ENCODE data around the gene PRR14L.
"Not testable (repeated sequence)": the region's sequence is repeated elsewhere in the genome, so short reads cannot be mapped to it uniquely, and the experiment has no call there.

Gene PRR14L

DNA sequence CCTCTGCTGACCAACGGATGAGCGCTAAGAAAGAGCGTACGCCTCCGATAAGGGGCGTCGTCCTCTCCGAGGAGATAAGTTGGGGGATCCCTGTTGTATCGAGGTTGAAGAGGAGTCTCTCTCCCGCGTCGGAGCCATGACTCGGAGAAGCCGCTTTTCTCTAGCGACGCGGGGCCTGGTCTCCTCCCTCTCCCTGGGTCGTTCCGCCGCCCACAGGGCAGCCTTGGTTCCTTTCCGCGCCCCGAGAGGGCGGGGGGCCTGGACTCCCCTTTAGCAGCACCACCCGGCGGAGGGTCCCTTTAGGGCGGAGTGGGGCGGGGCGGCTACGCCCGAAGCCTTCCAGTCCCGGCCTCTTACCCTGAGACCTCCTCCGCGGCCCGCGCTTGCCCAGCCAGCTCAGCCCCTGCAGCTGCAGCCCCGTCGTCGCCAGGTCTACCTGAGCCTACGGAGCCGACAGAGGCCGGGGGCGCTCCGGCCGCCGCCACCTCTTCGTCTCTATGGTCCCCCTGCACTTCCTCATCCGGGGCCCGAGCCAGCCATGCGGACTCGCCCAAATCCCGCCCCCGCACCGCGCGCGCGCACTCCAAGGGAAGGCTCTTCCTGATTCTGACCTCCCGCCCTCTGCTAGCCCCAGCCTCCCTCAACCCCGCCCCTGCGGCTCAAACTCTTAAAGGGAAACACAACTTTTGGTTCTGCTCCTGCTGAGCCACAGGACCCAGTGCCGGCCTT, at the start of gene PRR14L:
TSS of gene PRR14L (minus strand) at position 497 of the 729 bp plus-strand sequence. CDS start 11,272 bp downstream, outside the sequence.
- no peaks in the 10 kb centered on the region for H3K36me3 Mint-ChIP-seq
- peak within 1 kb of the TSS; percentile 69 for H3K27ac Mint-ChIP-seq
- peaks cover 37% of the 10 kb centered on the region for H3K4me1 Mint-ChIP-seq
- peak within 1 kb of the TSS; percentile 83 for H3K4me3 Mint-ChIP-seq
- ATAC-seq (ENCODE audit: low read depth) (peak; percentile 76), DNase-seq (ENCODE audit: low spot score in 2 of 2) (peak; percentile 100)
- H3K27me3 Mint-ChIP-seq, result no peaks in the 10 kb centered on the region
- H3K9me3 Mint-ChIP-seq, result no peaks in the 10 kb centered on the region

DNA sequence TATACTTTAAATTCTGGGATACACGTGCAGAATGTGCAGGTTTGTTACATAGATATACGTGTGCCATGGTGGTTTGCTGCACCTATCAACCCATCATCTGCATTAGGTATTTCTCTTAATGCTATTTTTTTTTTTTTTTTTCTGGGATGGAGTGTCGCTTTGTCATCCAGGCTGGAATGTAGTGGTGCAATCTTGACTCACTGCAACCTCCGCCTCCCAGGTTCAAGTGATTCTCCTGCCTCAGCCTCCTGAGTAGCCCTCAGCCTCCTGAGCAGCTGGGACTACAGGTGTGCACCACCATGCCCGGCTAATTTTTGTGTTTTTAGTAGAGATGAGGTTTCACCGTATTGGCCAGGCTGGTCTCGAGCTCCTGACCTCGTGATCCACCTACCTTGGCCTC, 49.4 kb upstream of the PRR14L start:
- not testable (repeated sequence) for H3K27me3 Mint-ChIP-seq; H3K9me3 Mint-ChIP-seq; ATAC-seq (ENCODE audit: low read depth); H3K4me1 Mint-ChIP-seq; H3K27ac Mint-ChIP-seq; DNase-seq (ENCODE audit: low spot score in 2 of 2); H3K4me3 Mint-ChIP-seq
- peaks cover 29% of the 10 kb centered on the region for H3K36me3 Mint-ChIP-seq

DNA sequence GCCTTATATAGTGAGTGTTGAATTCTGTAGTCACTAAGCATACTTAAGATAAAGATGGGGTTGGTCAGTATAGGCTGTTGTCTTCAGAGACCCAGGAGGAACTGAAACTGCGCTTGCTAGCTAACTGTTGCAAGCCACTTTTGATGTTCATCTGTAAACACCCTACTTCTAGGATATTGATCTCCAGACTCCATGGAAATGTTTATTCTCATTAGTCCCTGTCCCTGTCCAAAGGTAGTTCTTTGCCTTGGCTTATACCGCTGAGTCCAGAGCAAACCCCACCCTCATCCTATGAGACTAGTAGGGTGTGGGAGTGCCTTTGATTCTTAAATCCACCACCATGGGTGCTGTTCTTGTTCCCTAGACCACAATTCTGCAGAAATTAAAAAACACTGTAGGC, 40.3 kb upstream of the PRR14L start:
- no peaks in the 10 kb centered on the region for H3K27me3 Mint-ChIP-seq
- H3K4me1 Mint-ChIP-seq, result peaks cover 21% of the 10 kb centered on the region
- H3K36me3 Mint-ChIP-seq, result peaks cover 4% of the 10 kb centered on the region
- H3K27ac Mint-ChIP-seq, result peak overlapping the region; percentile 87
- DNase-seq (ENCODE audit: low spot score in 2 of 2) (peak in 1 of 2 donors; percentile 38), ATAC-seq (ENCODE audit: low read depth) (peak; percentile 91)
- no peaks in the 10 kb centered on the region for H3K9me3 Mint-ChIP-seq
- H3K4me3 Mint-ChIP-seq, result peak overlapping the region; percentile 68

DNA sequence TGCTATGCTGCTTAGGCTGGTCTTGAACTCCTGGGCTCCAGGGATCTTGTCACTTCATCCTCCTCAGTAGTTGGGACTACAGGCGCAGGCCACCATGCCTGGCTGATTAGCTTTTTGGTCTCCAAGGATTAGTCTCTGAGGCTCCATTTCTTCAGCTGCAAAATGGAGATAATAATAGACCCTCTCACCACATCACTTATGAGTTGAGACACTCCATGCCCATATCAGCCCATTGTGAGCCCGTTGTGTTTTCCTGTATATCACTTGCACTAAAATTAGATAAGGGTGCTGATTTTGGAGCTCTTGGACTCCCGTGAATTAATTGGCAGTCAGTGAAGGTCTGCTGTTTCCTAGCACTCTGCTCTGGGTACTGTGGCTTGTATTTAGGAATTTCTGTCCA, 39.9 kb upstream of the PRR14L start:
- Mint-ChIP-seq H3K36me3 (peaks cover 4% of the 10 kb centered on the region), H3K4me3 (peak overlapping the region; percentile 68), H3K27me3 (no peaks in the 10 kb centered on the region), H3K4me1 (peaks cover 21% of the 10 kb centered on the region), H3K27ac (peak overlapping the region; percentile 87), H3K9me3 (no peaks in the 10 kb centered on the region)
- ATAC-seq (ENCODE audit: low read depth) (no peak), DNase-seq (ENCODE audit: low spot score in 2 of 2) (no peak)

DNA sequence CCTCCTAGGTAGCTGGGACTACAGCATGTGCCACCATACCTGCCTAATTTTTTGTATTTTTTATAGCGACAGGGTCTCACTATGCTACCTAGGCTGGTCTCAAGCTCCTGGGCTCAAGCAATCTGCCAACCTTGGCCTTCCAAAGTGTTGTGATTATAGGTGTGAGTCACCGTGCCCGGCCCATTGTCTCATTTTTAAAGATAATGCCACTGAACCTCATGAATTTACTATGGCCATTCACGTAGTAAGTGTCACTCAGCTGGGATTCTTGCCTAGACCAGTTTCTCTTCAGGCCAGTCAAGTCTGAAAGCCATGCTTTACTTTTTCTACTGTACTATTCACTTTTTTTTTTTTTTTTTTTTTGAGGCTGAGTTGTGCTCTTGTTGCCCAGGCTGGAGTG, 26.3 kb upstream of the PRR14L start:
- ATAC-seq (ENCODE audit: low read depth) (no peak), DNase-seq (ENCODE audit: low spot score in 2 of 2) (no peak)
- Mint-ChIP-seq H3K27me3 (no peaks in the 10 kb centered on the region), H3K4me1 (no peaks in the 10 kb centered on the region), H3K9me3 (no peaks in the 10 kb centered on the region), H3K36me3 (peaks cover 31% of the 10 kb centered on the region), H3K4me3 (no peak overlapping the region), H3K27ac (no peak overlapping the region)

DNA sequence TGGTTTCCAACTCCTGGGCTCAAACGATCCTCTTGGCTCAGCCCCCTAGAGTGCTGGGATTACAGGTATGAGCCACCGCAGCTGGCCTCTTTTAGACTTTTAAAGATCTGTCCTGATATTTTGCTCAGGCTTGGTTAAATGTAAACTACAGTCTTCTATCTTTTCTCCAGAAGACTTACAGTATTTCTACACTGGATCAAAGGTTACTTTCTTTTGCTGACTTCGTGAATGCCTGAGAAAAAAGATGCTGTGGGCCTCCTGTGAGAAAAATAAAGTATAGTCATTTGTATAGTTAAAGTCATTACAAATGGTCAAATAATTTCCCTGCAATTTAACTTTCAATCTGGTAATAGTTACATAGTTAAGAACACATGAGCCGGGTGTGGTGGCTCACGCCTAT, 23.5 kb upstream of the PRR14L start:
- Mint-ChIP-seq H3K4me3 (no peak overlapping the region), H3K27me3 (no peaks in the 10 kb centered on the region), H3K36me3 (peaks cover 20% of the 10 kb centered on the region), H3K27ac (no peak overlapping the region), H3K9me3 (no peaks in the 10 kb centered on the region), H3K4me1 (no peaks in the 10 kb centered on the region)
- DNase-seq (ENCODE audit: low spot score in 2 of 2) (no peak), ATAC-seq (ENCODE audit: low read depth) (no peak)

DNA sequence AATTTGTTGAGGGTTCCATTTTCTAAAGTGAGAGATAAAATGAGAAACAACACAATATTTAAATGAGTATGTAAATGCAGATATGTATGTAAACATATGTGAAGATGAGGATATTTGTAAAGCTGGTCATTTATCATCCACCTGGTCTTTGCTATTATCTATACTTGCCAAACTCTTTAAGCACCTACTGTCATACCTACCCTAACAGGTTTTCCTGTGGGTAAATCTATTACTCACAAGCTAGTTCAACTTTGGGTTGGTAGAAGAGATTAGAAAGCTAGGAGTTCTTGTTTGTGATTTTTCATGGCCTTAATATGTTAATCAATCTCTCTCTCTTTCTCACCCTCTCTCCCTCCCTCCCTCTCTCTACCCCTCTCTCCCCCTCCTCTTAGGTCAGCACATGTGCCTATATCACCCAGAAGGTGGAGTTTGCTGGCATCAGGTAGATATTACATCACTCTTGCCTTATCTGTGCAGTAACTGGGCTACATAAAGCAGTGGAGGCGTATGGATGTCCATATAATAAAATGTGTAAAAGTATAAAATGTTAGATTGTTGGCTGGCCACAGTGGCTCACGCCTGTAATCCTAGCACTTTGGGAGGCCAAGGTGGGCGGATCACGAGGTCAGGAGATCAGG, 18.6 kb upstream of the PRR14L start:
- Mint-ChIP-seq H3K27ac (no peak overlapping the region), H3K27me3 (no peaks in the 10 kb centered on the region), H3K36me3 (peaks cover 26% of the 10 kb centered on the region), H3K9me3 (no peaks in the 10 kb centered on the region), H3K4me1 (peaks cover 3% of the 10 kb centered on the region), H3K4me3 (no peak overlapping the region)
- DNase-seq (ENCODE audit: low spot score in 2 of 2) (no peak), ATAC-seq (ENCODE audit: low read depth) (no peak)

DNA sequence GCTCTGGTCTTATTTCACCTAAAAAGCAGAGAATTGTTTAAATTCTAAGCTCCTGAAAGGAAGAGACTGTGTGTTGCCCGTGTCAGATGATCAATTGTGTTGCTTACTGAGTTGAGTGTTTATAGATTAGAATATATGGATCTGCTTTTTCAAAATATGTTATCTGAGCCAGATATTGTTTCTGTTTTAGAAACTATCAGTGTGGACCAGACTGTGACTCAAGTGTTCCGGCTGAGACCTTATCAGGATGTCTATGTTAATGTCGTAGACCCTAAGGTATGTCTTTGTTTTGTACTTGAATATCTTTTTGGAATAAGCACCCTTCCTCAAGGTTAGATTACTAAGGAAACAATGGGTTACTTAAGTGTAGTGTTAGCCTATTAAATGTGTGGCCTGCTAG, 14.9 kb upstream of the PRR14L start:
- H3K9me3 Mint-ChIP-seq, result no peaks in the 10 kb centered on the region
- H3K36me3 Mint-ChIP-seq, result peaks cover 28% of the 10 kb centered on the region

DNA sequence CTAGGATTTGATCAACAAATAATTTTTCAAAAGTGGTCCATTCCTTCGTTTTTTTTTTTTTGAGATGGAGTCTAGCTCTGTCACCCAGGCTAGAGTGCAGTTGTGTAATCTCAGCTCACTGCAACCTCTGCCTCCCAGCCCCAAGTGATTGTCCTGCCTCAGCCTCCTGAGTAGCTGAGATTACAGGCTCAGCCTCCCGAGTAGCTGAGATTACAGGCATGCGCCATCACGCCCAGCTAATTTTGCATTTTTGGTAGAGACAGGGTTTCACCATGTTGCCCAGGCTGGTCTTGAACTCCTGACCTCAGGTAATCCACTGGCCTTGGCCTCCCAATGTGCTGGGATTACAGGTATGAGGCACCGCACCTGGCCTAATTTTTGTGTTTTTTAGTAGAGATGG, 8.9 kb upstream of the PRR14L start:
- not testable (repeated sequence) for H3K9me3 Mint-ChIP-seq; H3K27me3 Mint-ChIP-seq; ATAC-seq (ENCODE audit: low read depth); H3K36me3 Mint-ChIP-seq; H3K4me3 Mint-ChIP-seq; DNase-seq (ENCODE audit: low spot score in 2 of 2); H3K27ac Mint-ChIP-seq
- H3K4me1 Mint-ChIP-seq, result peaks cover 14% of the 10 kb centered on the region

More for the DNA sequence above, 14.9 kb upstream of the PRR14L start:
- no peak overlapping the region for H3K4me3 Mint-ChIP-seq
- H3K27ac Mint-ChIP-seq, result peak overlapping the region; percentile 9
- peaks cover 3% of the 10 kb centered on the region for H3K4me1 Mint-ChIP-seq
- ATAC-seq (ENCODE audit: low read depth) (no peak), DNase-seq (ENCODE audit: low spot score in 2 of 2) (no peak)
- H3K27me3 Mint-ChIP-seq, result no peaks in the 10 kb centered on the region

DNA sequence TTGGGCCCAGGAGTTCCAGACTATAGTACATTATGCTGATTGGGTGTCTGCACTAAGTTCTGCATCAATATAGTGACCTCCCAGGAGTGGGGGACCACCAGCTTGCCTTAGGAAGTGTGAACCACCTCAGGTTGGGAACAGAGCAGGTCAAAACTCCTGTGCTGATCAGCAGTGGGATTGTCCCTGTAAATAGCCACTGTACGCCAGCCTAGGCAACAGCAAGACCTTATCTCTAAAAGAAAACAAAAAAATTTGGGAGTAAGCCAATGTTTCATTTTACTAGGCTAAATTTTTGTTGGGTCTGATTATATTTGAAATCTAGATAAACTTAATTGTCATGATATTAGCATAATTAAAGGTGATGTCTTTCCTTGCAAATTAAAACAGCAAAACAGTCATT, 7.3 kb upstream of the PRR14L start:
- Mint-ChIP-seq H3K27ac (no peak overlapping the region), H3K36me3 (peaks cover 6% of the 10 kb centered on the region), H3K27me3 (no peaks in the 10 kb centered on the region), H3K4me1 (peaks cover 22% of the 10 kb centered on the region), H3K9me3 (no peaks in the 10 kb centered on the region), H3K4me3 (no peak overlapping the region)
- ATAC-seq (ENCODE audit: low read depth), result no peak
- no peak for DNase-seq (ENCODE audit: low spot score in 2 of 2)

DNA sequence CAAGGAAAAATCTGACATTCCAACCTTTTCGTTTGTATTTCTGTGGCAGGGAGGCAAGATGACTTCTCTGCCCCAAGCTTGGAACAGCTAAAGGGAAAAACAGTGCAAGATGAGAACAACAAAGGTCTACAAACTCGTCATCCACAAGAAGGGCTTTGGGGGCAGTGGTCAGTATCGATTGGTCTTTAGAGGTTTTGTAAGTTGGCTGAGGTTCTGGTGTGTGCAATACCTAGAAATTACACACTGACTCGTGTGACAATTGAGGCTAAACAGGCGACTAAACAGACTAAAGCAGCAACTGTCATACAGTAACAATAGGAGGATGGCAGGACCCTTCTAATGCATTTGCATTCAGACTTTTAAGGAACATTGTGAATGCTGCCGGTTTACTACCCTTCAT, 4.9 kb upstream of the PRR14L start:
- DNase-seq (ENCODE audit: low spot score in 2 of 2), result no peak
- ATAC-seq (ENCODE audit: low read depth), result no peak
- no peaks in the 10 kb centered on the region for H3K9me3 Mint-ChIP-seq
- no peaks in the 10 kb centered on the region for H3K27me3 Mint-ChIP-seq
- H3K4me1 Mint-ChIP-seq, result peaks cover 28% of the 10 kb centered on the region
- peak overlapping the region; percentile 98 for H3K27ac Mint-ChIP-seq
- peaks cover 1% of the 10 kb centered on the region for H3K36me3 Mint-ChIP-seq
- peak overlapping the region; percentile 88 for H3K4me3 Mint-ChIP-seq

DNA sequence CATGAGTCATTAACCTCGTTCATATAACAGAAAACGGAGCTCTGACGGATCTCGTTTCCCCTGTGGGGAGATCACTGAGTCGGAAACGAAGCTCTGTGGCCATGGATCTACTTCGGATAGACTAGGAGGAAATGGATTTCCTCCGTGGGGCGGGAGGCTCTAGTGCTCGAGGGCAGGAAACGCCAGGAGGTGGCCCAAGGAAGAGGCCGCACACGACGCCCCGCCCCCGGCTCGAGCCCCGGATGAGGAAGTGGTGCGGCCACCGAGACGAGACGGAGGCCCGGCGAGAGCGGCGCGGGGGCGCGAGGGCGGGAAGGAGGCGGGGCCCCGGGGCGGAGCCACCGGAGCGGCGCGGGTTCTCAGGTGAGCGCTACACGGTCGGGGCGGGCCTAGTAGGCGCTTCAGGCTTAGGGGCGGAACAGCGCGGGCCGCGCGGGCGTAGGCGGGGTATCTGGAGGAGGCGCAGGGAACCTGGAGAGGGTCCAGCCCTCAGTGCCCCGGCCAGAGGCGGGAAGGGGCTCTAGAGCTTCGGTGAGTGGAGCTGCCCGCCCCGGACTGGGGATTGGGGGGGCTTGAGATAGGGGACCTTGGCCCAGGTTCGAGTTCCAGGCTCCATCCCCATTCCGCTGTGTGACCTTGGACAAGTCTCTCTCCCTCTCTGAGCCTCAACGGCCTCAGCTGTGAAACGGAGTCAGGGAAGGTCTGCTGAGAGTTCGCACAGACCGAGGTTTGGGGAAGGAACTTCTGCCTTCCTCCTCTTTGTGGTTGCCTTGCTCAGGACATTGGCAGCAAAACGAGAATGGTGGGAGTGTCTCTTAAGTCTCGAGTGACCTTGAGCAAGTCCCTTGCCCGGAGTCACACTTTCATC, 3.9 kb upstream of the PRR14L start, which contains the start of gene DEPDC5:
TSS of gene DEPDC5 (plus strand) at position 386 of the 868 bp plus-strand sequence. CDS start 903 bp downstream, outside the sequence.
- ATAC-seq (ENCODE audit: low read depth) (peak; percentile 74), DNase-seq (ENCODE audit: low spot score in 2 of 2) (peak; percentile 97)
- Mint-ChIP-seq H3K36me3 (no peaks in the 10 kb centered on the region), H3K9me3 (no peaks in the 10 kb centered on the region), H3K4me1 (peaks cover 34% of the 10 kb centered on the region), H3K27me3 (no peaks in the 10 kb centered on the region), H3K27ac (peak within 1 kb of the TSS; percentile 98), H3K4me3 (peak within 1 kb of the TSS; percentile 88)

DNA sequence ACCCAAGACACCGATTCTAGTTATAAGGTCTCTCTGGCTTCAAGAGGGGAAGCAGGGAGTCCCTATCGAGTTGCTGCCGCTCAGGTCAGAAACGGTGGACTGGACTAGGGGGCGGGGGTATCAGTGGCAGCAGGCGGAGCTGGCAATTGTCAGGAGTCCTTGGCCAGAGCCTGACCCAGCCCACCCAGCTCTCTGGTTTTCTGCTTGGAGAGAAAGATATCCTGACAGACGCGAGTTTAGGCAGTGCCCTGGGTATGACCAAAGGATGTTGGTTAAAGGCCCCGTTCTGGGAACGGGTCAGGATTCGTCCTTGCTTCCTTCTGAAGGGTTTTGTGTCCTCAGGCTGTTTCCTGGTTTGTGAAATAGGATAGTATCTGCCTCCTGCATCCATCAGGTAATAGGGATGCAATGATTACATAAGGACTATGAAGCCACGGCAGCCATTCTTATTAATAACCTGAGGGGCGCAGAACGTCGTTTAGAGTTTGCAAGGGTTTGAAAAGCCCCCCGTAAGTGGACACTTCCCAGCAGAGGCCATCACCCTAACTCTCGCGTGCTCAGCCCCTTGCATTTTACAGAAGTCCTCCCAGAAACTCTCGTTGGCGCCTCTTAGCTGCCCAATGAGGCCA, 3.2 kb upstream of the PRR14L start:
- peaks cover 37% of the 10 kb centered on the region for H3K4me1 Mint-ChIP-seq
- peak overlapping the region; percentile 98 for H3K27ac Mint-ChIP-seq
- no peaks in the 10 kb centered on the region for H3K9me3 Mint-ChIP-seq
- DNase-seq (ENCODE audit: low spot score in 2 of 2), result peak in 1 of 2 donors; percentile 22
- H3K4me3 Mint-ChIP-seq, result peak overlapping the region; percentile 88
- no peaks in the 10 kb centered on the region for H3K36me3 Mint-ChIP-seq
- ATAC-seq (ENCODE audit: low read depth), result no peak
- no peaks in the 10 kb centered on the region for H3K27me3 Mint-ChIP-seq

Measured in memory B cell (primary cell).